SH-SY5Y (cell line): ENCODE measurements around the gene HOOK2.

ENCODE experiments used
- GATA2 ChIP-seq: IDR thresholded peaks from 2 replicates; pipeline ENCODE4 v1.6.1; 2011; ENCODE audit warnings: mild to moderate bottlenecking, low read depth, low read length
- GATA3 ChIP-seq: IDR thresholded peaks from 2 replicates; pipeline ENCODE4 v1.6.1; 2011; ENCODE audit warnings: low read depth, mild to moderate bottlenecking, low read length, moderate library complexity

DNA sequence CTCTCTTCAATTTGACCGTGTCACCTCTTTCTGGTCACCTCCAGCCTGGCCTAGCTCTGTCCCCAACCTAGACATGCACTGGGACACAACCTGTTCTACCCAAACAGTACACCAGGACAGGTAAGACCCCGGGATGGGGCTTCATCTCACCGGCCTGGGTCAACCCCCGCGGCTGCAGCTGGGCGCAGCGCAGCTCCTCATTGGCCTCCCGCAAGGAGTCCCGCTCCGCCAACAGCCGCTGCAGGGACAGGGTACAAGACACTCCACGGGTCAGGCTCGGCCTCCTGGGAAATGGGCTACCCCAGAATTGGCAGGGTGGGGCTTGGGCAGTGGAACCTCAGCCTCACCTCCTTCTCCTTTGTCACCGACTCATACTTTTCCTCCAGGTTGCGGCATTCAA, 7.7 kb downstream of the HOOK2 start:
- TF ChIP-seq GATA2 (no peak), GATA3 (no peak)
